HG03095 (cell line): ENCODE measurements around the gene ZDHHC14.
"Not testable (repeated sequence)": the region's sequence is repeated elsewhere in the genome, so short reads cannot be mapped to it uniquely, and the experiment has no call there.

ENCODE experiments used
- ATAC-seq: cut with Tn5 transposase; IDR thresholded peaks from one replicate; pipeline ENCODE4 v1.9.1; 2021; ENCODE audit warnings: moderate library complexity; ENCODE audit not compliant: unreplicated experiment

Gene ZDHHC14

DNA sequence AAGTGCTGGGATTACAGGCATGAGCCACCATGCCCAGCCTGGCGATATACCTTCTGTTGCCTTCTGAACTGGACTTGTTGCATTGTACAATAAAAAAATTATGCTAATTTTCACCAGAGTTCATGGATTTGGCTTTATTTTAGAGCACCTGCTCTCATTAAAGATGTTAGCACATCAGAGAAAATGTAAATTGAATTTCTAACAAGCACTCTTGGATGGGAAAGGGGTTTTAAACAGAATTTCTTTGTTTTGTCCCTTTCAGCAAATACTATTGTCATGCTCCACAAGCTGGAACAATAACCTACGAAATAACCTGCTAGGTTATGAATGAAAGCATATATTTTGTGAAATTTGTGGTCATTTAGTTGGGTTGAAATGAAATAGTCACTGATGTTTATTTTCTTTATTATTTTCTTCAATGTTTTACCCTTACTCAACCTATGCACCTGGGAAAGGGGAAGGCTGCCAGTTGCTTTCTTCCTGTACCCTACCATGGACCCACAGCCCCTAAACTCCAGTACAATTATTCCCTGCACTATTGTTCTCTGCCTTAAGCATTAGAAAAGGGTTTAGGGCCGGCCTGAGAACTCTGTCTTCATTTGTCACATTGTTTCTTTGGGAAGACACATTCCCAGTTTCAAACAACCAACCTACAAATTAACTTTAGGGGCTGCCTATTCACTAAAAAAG is 22.2 kb downstream of the ZDHHC14 start:
- ATAC-seq: no peak

DNA sequence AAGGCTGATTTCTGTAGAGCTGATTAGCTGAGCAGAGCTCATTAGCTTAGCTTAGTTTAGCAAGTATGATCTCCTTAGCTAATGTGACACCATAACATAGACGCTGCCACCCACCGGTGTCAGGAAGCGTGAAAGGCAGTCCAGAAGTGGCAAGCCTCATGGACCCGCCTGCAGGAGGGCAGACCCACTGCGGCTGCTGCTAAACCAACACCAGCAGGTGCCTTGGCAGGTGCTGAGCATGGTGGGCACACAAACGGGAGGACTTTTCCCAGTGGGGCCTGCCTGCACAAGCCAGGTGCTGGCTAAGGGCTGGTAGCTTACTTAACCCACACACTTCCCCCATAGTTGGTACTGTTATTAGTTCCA is 22.7 kb downstream of the ZDHHC14 start:
- ATAC-seq: no peak

DNA sequence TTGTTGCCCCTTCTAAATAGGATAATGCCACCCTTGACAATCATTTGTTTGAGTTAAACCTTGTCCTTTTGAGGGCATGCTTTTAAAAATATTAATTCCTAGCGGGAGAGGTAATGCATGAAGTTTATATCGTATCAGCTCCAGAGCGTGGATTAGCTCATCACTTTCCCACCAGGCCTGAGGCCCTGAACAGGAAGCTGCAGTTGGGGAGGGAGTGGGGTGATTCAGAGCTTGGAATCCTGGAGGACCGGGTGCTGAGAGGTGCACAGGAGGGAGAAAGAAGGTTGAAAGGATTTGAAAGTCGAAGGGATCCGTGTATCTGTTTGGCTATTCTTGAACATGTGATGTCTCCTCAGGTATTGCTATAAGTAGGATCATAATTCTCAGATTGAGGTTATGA is 25.0 kb downstream of the ZDHHC14 start:
- ATAC-seq: no peak

DNA sequence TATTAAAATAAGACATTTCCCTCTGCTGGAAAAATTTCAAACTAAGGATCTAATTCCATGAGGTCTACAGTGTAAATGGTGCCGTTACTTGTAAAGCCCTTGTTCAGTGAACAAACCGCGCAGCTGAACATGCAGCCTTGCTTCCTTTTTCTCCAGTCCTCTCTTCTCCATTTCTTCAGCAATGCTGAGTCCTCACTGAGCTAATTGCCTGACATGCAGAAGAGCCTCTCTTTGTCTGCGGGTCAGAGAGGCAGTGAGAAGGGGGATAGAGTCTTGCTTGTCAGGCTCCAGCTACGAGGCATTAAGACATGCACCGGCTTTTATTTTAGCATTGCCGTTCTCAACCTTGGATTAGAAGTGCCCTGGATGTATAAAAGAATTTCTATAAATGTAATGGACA is 25.7 kb downstream of the ZDHHC14 start:
- ATAC-seq: no peak

DNA sequence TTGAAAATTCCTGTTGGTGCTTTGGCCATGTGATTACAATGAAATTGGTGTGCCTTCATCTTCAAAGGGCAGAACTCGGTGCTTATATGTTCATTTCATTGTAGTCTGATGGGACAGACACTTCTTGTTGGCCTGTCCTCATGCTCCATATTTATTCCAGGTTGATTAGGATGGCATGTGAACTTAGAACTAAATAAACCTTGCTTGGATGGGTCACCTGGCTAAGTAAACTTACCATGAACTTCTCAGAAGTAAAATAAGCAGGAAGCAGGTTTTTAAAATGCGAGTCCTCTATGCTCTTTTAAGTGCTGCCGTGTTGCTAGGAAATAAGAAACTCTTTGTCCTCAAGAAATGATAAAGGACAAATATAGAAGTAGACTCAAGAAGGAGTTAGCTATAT is 26.7 kb downstream of the ZDHHC14 start:
- ATAC-seq: no peak

DNA sequence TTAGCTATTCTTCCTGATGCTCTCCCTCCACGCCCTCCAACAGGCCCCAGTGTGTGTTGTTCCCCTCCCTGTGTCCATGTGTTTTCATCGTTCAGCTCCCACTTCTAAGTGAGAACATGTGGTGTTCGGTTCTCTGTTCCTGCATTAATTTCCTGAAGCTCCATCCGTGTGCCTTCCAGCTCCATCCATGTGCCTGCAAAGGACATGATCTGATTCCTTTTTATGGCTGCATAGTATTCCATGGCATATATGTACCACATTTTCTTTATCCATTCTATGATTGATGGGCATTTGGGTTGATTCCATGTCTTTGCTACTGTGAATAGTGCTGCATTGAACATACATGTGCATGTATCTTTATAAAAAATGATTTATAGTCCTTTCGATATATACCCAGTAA is 27.4 kb downstream of the ZDHHC14 start:
- ATAC-seq: not testable (repeated sequence)

DNA sequence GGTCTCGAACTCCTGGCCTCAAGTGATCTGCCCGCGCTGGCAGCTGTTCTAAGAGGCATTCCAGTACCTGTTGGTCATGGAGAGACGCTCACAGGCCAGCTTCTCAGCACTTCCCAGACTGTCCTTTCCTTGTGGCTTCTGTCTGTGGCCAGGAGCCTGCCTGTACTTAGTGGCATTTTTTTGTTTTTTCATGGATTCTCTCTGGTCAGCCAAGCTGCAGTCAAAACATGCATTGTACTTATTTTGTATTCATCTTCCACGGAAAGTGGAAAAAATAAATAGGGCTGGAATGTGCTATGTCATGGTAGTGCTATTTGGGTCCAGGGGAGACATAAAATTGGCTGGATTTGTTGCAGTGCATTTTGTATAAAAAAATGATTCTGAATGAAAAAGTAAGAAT is 29.1 kb downstream of the ZDHHC14 start:
- no peak for ATAC-seq

DNA sequence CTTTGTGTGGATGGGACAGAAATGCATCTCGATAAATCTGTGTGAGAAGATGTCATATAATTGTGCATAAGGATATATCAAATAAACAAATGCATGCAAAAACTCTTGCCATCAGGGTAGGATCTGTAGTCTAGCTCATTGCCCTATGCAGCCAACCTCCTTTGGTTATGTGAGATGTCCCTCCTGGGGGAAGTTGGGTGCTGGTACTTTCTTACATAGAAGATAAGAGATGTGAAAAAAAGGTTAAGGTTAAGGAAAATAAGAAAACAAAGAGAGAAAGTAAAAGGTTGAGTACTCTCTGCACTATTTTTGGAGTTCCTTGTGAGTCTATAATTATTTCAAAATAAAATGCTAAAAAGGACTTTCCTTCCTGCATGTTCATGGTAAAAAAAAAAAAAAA is 30.4 kb downstream of the ZDHHC14 start:
- no peak for ATAC-seq

DNA sequence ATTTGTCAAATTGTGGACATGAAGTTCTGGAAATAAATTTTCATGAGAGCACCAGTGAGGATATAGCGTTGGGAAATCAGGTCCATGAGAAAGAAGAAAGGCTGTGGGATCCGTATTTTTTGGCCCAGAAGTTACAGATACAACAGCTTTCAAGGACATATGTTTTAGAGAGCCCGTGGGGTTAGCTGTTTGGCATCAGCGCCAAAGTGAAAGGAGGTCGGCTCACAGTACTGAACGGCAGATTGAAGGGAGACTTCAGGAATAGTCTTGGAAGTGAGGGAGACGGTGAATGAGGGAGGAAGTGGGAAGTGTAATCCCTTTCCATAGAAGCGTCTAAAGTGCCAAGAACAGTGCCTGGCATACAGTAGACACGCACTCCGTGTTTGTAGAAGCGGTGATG is 31.8 kb downstream of the ZDHHC14 start:
- ATAC-seq: no peak

DNA sequence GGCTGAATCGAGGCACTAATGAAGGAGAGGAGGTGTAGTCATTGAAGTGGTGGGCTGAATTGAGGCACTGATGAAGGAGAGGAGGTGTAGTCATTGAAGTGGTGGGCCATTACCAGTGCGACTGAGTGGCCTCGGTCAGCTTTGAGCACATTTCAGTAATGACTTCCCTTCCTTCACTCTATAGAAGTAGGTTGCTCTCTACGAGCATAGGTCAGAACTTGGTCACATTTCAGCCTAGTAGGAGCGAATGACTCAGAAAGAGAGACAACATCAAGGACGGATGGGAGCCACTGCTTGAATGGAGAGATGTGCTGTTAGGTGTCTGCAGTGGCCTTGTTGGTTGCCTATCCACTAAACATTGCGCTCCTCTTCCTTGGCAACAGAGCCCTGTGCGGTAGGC is 39.5 kb downstream of the ZDHHC14 start:
- no peak for ATAC-seq

DNA sequence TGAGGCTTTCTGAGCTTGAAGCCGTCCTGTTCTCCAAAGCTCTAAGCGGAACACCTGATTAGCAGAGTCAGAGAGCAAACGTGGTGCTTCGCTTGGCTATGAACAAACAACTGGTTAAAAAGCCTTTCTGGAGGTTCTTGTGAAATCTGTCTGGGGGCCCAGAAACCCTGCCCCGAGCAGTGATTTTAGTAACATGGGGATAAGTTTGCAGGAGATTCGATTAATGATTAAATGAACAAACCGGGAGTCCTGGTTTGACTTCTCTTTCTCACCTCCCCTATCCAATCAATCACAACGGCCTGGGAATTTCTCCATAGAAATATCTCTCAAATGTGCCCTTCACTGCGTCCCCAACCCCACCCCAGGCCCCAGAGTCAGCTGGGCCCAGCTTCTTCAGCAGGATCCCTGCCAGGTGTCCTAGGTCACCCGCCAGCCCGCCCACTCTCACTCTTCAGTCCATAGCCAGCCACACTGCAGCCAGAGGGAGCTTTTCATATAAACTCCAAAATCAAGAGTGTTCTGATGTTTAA is 43.6 kb downstream of the ZDHHC14 start:
- ATAC-seq: no peak

DNA sequence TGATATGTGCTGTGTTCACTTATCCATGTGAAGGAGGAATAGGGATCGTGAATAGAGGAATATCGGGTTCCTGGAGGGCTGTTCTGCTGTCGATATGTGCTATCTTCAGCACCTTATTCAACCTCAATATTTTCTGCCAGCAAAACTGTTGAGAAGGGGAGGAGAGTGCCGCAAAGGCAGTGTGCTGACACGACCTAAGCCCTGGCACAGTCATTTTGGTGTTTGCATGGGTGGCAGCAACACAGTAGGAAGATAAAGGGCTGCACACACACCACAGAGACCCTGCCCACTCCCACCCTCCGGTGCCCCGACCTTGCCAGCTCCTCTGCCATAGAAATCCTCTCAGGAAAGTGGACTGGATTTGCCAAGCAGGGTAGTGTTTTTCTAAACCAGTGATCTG is 47.0 kb downstream of the ZDHHC14 start:
- no peak for ATAC-seq

DNA sequence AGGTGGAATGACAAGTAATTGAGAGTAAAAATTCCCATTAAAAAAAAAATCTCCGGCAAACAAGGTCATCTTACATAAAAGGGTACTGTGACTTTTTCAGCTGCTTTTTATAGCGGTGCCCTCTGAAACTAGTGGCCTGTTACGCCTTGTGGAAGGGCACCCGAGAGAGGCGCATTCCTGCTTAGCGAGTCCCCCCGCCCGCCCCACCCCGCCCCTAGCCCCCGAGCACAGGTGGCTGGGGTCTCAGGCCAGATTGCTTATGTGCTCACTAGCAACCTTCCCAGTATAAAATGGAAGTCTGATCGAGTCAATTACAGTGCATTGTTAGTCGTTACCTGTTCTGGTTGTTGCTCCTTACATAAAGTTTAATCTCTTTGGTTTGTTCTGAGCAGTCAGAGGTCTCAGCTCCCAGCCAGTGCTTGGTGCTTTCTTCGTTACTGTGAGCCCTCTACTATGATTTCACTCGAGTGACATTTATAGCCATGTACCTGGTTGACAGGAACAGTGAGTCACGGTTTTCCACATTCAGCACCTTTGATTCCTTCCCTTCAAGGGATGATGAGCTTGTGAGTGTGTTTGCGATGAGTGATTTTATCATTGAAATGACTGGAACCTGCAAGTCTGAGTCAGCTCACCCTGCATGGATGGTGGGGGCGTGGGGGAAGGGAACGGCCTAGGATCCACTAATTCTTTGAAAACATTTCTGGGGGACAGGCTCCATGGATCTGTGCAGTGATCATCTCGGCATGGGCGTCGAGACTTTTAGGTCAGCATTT is 47.6 kb downstream of the ZDHHC14 start:
- no peak for ATAC-seq

DNA sequence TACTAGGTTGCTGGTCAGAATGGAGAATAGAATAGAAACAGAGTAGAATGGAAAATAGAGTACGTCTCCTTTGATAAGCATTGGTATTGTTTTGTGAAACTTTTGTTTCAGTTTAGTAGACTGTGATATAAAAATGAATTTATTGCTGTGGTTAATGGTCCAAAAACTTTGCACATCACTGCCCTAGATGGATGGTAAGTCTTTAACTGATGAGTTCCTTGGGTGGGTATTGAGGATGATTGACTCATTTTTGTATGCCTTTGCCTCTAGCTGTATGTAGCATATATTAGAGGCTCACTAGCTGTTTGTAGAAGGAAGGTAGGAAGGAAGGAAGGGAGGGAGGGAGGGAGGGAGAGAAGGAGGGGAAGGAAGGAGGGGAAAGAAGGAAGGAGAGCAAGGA is 48.3 kb downstream of the ZDHHC14 start:
- no peak for ATAC-seq

DNA sequence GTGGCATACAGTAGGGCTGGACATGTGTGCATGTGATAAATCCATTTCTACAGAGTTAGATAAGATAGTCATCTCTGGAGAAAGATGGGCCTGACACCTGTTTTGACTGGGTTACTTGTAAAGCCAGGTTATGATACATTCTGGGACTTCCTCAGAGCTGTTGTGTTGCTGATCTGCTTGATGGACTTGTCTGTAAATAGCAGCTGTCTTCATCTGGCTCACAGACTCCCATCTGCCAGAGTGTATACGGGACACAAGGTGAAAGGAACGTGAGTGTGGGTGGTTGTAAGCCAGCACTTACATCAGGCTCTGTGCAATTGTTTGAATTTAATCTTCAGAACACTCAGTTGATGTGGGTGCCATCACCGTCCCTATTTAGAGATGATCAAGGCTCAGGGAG is 49.8 kb downstream of the ZDHHC14 start:
- ATAC-seq: no peak

DNA sequence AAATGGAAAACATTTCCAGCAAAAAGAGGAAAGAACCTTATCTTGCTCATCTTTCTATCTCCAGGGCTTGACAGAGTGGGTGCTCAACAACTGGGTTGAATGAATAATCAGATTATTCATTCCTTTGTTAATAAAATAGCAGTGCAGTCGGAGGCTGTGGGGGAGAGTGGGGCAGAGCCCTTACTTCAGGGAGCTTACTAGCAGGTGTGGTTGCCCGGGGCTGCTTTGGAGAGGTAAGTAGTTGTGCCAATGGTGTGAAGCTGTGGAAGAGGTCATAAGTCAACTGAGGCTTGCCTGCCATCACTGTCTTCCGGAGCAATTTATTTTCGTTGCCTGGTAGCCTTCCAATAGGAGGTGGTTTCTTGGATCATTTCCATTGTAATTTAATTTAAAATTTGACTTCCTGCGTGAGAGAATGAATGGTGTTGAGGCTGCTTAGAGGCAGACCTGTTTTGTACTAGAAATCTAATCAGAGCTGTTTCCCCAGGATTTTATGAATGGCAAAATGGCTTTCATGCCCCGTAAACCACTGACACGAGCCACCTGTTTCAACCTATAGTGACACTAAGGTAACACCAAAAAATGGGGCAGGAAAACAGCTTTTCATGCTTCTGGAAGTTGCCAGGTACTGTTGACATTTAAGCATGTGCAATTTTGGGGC is 51.4 kb downstream of the ZDHHC14 start:
- no peak for ATAC-seq

DNA sequence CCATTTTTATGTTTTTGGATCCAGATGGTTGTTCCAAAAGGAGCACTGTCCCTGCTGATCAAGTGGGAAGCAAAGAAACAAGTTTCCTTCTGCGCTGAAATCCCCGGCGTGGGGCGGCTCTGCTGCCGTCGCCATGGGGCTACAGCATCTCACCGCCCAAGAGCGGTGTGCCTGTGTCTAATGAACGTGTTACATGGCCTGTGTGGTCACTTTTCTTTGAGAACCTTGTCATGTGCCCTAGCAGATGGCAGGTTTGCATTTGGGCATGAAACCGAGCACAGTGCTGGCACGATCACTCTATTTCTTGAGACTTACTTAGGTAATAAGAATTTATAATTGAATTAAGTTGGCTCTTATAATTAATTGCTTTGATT is 51.9 kb downstream of the ZDHHC14 start:
- ATAC-seq: no peak

DNA sequence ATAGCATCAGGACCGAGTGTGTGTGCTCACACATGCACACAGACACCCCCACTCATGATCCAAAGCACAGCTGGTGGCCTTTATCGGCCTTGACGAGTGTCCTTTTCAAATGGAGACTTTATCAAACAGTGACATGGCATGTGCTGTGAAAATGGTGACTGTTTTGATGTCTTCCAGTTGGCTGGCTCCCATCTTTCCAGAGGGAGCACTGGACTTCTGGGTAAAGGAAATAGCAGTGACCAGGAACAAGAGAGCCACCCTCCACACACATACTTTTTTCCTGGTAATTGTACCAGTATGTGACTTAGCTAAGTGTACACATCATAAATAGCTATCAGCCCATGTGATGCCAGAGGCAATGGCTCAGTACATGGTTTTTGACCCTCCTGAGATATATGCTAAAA is 52.7 kb downstream of the ZDHHC14 start:
- no peak for ATAC-seq

DNA sequence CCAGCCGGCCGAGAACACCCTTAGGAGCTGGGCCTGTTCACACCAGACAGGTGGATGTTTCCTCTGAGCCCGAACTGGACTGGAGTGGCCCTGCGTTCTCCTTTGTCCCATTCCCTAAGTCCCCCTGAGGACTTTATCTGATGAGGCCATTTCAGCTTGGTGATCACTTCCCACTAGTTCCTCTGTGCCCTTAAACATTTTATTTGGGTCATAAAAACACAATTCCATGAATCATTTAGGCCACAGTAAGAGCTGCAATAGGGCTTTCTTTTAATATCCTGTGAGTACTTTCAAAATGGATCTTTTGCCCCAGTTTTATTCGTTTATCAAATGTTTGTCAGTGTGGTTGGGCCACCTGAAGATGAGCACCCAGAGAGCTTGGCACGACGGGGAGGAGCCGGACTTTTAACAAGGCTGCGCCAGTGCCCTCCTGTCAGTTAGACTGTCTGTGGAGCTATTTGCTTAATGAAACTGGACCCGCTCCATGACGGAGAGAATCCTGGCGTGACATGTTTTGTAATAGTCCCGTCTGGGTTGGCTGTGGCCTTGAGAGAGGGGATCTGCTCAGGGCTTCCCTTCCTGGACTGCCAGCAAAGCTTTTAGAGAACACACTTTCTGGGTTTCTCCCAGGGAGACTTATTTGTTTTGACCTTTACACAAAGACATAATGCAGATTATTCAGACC is 53.5 kb downstream of the ZDHHC14 start:
- no peak for ATAC-seq

DNA sequence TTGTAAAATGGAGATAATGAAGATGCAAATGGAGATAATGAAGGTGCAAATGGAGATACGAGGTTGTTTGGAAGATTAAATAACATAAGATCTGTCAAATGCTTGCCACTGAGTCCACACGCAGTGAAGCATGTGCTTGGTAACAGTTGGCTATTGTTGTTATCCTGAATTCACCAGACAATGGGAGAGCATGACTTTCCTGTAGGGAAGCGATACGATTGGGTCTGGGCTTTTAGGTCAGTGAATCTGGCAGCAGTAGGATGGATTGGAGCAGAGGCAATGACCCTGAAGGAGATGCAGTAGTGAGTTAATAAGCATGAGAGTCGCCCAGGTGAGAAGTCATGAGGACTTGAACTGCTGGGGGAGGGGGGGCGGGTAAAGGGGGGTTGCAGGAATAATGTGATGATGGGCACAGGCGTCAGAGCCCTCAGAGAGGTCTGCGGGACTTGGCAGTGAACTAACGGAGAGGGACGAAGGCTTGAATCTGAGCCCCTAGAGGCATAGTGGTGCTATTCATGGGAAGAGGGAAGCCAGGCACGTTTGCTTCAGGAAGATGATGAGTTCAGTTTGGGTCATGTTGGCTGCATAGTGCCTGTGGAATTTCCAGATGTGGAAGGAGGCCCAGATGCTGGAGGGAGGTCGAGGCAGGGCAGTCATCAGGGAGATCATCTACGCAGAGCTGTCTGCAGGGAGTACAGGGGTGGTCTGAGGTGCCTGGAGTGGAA is 55.4 kb downstream of the ZDHHC14 start:
- no peak for ATAC-seq

DNA sequence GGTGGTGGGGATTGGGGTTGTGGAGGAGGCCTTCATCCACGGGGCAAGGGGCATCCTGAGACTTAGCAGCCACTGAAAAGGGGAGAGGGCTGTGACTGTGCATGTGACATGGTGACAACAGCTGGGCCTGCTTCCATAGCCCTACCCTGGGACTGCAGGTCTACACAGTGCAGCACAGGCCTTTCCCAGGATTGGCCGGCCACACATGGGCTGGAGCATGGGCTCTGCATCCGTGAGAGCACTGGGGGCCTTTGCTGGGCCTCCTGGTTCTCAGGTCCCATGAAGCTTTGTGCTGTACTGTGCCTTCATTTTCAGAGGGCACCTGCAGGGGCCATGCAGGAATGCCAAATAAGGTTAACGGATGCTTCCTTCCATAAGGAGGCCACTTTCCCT is 56.0 kb downstream of the ZDHHC14 start:
- no peak for ATAC-seq
